HCT116 (cell line): ENCODE measurements around the gene PIBF1.

ENCODE experiments used
- CTCF ChIP-seq, 3 experiments: fragments of 200-600 bp in 1 of 3; sonication (generic) in 1 of 3; IDR thresholded peaks in 2 of 3; conservative IDR thresholded peaks in 1 of 3; 2 replicates each; pipeline ENCODE4 v1.5.1; 2012 to 2017; ENCODE audit warnings: low read depth in 2 of 3, low read length in 2 of 3, antibody characterized with exemption in 1 of 3, borderline replicate concordance in 1 of 3, control low read depth in 1 of 3, mild to moderate bottlenecking in 1 of 3, mixed read lengths in 1 of 3, mixed run types in 1 of 3, moderate library complexity in 1 of 3; ENCODE audit not compliant: insufficient read depth in 1 of 3
- EZH2 ChIP-seq: fragments of 200-600 bp; sonication (generic); IDR thresholded peaks from 2 replicates; pipeline ENCODE4 v1.6.1; 2017; ENCODE audit warnings: antibody characterized with exemption, mixed run types
- POLR2A ChIP-seq: IDR thresholded peaks from 2 replicates; pipeline ENCODE4 v1.7.0; 2011; ENCODE audit warnings: borderline replicate concordance; ENCODE audit not compliant: insufficient read depth, insufficient read length; ENCODE audit errors: extremely low read depth
- POLR2AphosphoS5 ChIP-seq: IDR thresholded peaks from 2 replicates; pipeline ENCODE4 v1.6.1; 2011; ENCODE audit warnings: mild to moderate bottlenecking, low read depth, low read length, moderate library complexity
- REST ChIP-seq: IDR thresholded peaks from 2 replicates; pipeline ENCODE4 v1.6.1; 2012; ENCODE audit warnings: low read depth
- SRF ChIP-seq: IDR thresholded peaks from 2 replicates; pipeline ENCODE4 v1.6.1; 2012; ENCODE audit warnings: low read depth
- TCF7L2 ChIP-seq: IDR thresholded peaks from 2 replicates; pipeline ENCODE4 v1.7.0; 2011; ENCODE audit warnings: borderline replicate concordance, inconsistent platforms; ENCODE audit not compliant: insufficient read depth, insufficient read length; ENCODE audit errors: extremely low read depth
- YY1 ChIP-seq: IDR thresholded peaks from 2 replicates; pipeline ENCODE4 v1.6.1; 2011; ENCODE audit warnings: low read length, low read depth, moderate library complexity, mild to moderate bottlenecking; ENCODE audit not compliant: insufficient replicate concordance; ENCODE audit errors: extremely low read depth
- ZFX ChIP-seq: fragments of 450-650 bp; IDR thresholded peaks from 2 replicates; pipeline ENCODE4 v1.6.1; 2017

DNA sequence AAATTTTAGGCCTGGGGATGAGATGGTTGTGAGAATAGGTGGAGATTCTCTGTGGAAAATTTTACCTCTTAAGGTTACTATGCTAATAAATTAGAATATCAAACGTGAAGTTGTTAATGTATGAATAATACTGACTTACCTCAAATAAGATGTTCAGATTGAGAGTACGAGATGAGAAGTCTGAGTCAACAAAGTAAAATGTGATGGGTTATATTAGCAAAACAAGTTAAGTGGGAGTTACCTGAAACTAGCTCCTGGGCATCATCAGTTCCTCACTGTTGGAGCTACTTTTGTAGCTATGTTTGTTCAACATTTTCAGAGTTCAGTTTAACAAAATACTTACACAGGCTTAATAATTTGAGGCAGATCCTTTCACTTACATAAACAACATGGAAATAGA, 108.6 kb downstream of the PIBF1 start:
- TF ChIP-seq CTCF (IDR thresholded peaks at IDR 0.05 in 2 of 3, conservative IDR thresholded peaks at IDR 0.05 in 1 of 3; ENCODE audit: borderline replicate concordance in 1 of 3, insufficient read depth in 1 of 3, low read depth in 2 of 3, low read length in 2 of 3) (no peak), REST (no peak), EZH2 (no peak), POLR2A (no peak), YY1 (no peak), ZFX (no peak), POLR2AphosphoS5 (no peak), SRF (no peak), TCF7L2 (no peak)
